GM18502 (cell line): Measurements from ENCODE around the gene TSNAXIP1.
"Not testable (repeated sequence)": the region's sequence is repeated elsewhere in the genome, so short reads cannot be mapped to it uniquely, and the experiment has no call there.

ENCODE experiments used
- ATAC-seq: cut with Tn5 transposase; IDR thresholded peaks from one replicate; pipeline ENCODE4 v1.9.1; 2021; ENCODE audit warnings: mild to moderate bottlenecking; ENCODE audit not compliant: unreplicated experiment, poor library complexity

TSNAXIP1 gene

GRCh38 chr16:67855789-67856188 is 49.1 kb downstream of the TSNAXIP1 start:
- ATAC-seq: no peak

- ATAC-seq: no peak
These were observed 50.3 kb downstream of the TSNAXIP1 start for GRCh38 chr16:67856927-67857546.

DNA sequence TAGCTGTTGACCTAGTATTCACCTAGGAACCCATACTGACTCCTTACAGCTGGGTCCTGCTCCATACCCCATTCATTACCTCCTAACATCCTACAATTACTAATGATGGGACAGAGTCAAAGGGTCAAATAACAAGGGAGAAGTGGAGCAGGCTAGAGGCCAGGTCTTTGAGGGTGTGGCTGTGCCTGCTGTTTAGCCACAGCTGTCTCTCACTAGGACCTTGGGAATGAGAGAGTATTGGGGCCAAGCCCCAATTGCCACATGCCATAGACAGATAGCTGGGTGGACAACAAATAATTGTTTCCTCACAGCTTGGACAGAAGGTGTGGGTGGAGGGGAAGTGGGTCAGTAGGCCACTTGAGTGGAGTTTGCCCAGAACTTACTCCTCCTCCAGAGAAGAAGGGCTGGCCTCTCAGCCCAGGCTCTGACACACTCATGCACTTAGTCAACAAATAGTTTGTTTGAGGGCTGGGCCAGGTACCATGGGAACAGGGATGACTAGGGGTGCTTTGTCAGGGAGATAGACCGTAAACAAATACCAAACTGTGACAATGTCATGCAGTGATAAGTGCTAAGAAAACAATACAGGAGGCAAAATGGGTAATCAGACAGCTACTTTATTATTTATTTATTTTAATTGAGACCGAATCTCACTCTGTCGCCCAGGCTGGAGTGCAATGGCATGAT is 51.0 kb downstream of the TSNAXIP1 start:
- ATAC-seq: no peak

GRCh38 chr16:67858500-67858899 is 51.8 kb downstream of the TSNAXIP1 start:
- ATAC-seq: no peak

DNA sequence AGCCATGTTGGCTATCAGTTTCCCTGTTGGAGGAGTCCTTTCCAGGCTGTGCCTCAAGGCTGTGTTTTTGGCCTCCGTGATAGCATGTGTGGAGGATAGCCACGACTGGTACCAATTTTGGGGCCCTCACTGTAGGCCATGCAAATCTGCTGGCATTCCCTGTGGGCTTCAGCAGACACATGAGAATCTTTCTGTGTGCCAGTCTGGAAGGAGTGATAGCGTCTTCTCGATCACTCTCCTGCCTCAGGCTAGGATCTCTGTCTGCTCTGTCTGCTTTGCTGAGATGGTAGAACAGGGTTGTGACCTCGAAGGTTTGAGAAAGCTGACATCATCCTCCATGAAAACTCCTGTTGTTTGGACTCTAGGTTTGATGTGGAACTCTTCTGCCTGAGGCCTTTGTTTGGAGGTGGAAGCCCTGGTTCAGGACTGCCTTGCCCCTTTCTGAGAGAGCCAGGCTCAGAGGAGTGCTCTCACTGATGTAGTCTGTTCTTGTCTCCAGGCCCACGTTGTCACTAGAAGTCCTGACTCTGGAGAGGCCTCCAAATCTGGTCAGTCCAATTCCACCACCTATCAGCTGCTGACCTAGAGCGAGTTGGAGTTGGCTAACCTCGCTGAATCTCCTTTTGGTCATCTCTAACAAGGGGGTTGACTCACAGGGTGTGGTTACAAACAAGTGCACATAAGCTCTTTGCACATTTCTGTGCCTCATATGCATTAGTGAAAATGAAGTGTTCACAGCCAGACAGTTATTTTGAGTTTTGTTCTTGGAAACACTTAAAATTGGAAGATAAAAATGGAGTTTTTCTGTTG is 54.1 kb downstream of the TSNAXIP1 start:
- no peak for ATAC-seq

DNA sequence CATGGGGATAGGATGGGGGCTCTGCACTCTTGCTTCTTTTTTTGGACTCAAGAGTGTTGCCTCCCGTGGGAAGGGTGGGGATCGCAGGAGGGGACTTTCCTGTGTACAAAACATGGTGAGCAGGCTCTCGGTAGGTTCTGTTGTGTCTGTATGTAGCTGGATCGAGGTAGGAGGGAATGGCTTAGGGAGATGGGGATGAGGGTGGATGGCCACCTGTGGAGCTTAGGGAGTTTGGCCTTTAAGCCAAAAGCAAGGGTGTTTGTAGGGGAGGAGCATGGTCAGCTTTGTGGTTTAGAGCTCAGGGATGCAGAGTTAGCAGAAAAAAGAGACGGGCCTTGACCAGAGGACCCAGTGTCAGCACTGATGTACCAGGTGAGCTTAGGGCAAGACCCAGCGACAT is 55.2 kb downstream of the TSNAXIP1 start:
- no peak for ATAC-seq

DNA sequence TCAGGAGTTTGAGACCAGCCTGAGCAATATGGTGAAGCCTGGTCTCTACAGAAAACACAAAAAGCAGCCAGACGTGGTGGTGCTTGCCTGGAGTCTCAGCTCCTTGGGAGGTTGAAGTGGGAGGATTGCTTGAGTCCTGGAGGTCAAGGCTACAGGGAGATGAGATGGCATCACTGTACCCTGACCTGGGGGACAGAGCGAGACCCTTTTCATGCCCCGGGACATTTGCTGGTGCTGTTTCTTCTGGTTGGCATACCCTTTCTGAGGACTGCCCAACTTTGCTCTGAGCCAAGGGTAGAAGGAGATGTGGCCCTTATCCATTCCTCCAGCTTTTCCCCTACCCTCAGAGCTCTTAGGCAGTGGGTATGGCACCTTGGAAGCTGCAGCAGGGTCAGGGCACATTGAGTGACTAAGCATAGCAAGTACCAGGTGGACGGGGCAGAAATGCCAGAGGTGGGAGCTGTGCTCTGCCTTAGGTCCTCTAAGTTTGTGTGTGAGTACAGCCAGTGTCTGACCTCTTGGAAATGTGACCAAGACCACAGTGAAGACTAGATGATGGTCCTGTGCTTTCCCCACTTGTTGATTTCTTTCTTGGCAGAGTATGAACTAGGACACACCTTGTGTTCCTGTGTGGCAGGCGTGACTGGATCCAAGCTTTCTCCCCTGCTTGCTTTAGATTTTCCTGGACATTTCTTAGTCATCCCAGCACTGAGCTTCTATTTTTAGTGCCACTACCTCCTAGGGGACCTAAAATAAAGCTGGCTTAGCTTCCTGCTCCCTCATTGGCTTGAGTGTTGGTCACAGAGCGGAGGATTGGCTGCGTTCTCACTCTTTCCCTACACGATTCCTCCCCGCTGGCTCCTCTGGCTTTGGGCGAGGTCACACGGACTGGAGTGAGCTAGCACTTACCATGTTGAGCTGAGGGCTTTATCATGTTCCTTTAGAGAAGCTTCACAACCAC is 56.2 kb downstream of the TSNAXIP1 start:
- ATAC-seq: no peak

DNA sequence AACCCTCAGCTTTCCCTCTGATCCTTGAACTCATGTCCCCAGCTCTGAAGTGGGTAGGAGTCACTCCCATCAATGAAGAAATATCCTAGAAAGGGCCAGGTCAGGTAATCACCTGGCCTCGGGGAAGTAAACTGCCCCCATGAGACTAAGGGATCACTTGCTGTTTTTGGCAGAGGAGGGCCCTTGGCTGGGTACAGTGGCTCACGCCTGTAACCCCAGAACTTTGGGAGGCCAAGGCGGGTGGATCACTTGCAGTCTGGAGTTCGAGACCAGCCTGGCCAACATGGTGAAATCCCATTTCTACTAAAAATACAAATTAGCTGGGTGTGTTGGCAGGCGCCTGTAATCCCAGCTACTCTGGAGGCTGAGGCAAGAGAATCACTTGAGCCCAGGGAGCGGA is 57.4 kb downstream of the TSNAXIP1 start:
- ATAC-seq: not testable (repeated sequence)

GRCh38 chr16:67864594-67864993 is 57.9 kb downstream of the TSNAXIP1 start:
- ATAC-seq: no peak

DNA sequence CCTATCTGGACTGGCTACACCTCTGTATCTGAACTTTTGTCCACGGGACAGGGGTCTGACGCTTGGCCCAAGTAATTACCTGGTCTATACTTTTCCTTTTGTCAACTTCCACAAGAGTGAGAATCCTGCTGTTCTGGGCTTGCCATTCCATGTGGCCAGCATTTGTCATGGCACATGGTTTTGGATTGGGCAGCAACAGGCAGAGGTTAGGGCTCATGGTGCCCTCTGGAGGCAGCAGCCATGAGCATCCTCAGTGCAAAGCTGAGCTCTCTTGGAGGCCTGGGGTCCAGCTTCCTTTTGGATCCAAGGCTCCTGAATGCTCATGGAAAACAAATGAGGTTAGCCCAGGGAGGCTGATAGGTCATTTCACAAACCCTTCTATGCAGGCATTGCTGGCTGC is 58.6 kb downstream of the TSNAXIP1 start:
- no peak for ATAC-seq

DNA sequence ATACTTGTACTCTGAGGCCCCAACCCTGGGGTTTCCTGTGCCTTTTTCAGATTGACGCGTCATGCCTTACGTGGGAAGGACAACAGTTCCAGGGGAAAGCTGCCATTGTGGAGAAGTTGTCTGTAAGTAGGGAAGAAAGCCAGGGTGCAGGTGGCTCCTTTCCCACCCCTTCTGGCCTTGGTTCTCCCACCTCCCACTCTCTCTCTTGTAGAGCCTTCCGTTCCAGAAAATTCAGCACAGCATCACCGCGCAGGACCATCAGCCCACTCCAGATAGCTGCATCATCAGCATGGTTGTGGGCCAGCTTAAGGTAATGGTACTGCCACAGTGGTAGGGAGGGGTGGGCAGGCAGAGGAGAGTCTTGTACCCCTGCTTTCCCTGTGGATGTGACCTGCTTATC is 61.6 kb downstream of the TSNAXIP1 start:
- ATAC-seq: no peak

DNA sequence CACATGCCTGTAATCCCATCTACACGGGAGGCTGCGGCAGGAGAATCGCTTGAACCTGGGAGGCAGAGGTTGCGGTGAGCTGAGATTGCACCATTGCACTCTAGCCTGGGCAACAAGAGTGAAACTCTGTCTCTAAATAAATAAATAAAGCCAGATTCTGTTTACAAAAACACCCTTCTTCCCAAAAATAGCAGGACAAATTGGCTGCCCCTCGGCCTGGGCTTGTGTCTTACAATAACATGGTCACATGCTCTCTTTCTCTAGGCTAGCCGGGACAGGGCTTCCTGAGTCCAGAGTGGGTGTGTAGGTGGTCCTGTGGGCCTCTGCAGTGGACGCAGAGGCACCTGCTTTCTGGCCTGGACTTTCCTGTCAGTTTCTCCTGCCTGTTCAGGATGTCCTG is 63.0 kb downstream of the TSNAXIP1 start:
- no peak for ATAC-seq

DNA sequence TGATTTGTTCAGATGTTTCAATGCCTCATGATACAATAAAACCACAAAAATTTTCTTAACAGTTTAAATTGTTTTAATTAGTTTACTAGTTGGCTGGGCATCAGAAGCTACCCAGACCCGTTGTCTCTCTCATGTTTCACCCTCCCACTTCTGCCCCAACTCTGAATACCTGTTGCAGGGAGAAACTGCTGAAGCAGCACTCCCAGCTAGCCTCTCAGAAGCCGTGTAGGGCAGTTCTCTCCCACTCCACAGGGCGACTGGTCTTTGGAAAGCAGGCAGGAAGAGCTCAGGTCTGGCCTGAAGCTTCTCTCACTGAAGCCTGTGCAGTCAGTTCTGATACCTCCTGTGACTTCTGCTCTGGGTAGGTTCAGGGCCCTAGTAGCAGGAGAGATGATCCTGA is 64.6 kb downstream of the TSNAXIP1 start:
- ATAC-seq: no peak

GRCh38 chr16:67872131-67872630 is 65.5 kb downstream of the TSNAXIP1 start:
- ATAC-seq: no peak

DNA sequence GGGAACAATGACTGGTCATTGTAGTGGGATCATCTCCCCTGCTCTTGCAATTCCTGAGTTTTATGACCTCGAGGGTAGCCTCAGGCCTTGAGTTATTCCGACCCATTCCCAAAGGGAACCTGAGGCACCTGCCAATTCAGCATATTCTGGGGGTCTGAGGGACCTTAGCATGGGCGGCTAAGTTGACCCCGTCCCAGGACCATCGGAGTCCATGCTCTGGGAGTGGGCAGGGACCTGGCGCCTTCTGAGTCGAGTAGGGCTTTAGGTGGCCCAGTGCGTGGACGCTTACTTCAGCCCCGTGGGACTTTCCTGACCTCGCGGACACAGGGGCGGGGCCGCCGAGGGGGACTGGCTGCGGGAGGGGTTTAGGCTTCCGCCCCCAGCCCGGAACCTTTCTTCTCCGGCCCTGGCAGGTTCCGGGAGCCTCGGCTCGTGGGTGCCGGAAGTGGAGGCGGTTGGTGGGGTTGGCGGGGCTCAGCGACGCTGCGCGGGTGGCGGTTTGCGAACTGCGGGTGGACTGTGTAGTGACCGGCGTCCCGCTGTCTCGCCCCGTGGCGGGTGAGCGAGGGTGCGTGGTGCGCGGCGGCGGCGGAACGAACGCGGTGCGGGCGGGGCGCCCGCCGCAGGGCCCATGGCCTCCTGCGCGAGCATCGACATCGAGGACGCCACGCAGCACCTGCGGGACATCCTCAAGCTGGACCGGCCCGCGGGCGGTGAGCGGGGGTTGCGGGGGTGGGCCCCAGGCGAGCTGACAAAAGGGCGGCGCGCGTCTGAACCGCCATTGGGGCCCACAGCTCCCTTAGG is 66.1 kb downstream of the TSNAXIP1 start, which contains the start of gene EDC4:
EDC4 (plus strand) TSS at position 422 of the 804 bp plus-strand sequence; CDS start at position 632, 210 bp downstream.
- peak; percentile 82 for ATAC-seq

GRCh38 chr16:67873435-67874370 is 67.0 kb downstream of the TSNAXIP1 start:
- ATAC-seq: peak; percentile 3

- no peak for ATAC-seq
These were observed 67.7 kb downstream of the TSNAXIP1 start for GRCh38 chr16:67874372-67874771.

- no peak for ATAC-seq
These were observed 70.4 kb downstream of the TSNAXIP1 start for GRCh38 chr16:67877064-67877463.
